Myocyte (in vitro differentiated cells): ENCODE results near the gene STAT3. TPM values are rescaled to one million over a fixed set of nuclear protein-coding genes. Genes with fewer than 3 reads are reported as not detected.
A peak's percentile ranks its signal among the peaks of the same experiment; 100 is the strongest.
"Not testable (repeated sequence)": the region's sequence is repeated elsewhere in the genome, so short reads cannot be mapped to it uniquely, and the experiment has no call there.

Experiments
- DNase-seq: peaks from one replicate; pipeline ENCODE4 v3.0.0-alpha.2; 2012; ENCODE audit warnings: low read depth
- polyA plus RNA-seq: library from polyadenylated mRNA; unstranded; fragments of >200 nt; gene quantifications from one replicate; pipeline ENCODE4 v1.2.1, GENCODE V29; 2012; ENCODE audit warnings: missing spikeins
- total RNA-seq: library from RNA; depleted of rRNA; stranded (reverse); fragments of >200 nt; gene quantifications from 2 replicates; pipeline ENCODE4 v1.2.3, GENCODE V29; 2014

Gene STAT3
- total RNA-seq = 106 and 159 TPM in 2 replicates
- polyA plus RNA-seq = 70.7 TPM

DNA sequence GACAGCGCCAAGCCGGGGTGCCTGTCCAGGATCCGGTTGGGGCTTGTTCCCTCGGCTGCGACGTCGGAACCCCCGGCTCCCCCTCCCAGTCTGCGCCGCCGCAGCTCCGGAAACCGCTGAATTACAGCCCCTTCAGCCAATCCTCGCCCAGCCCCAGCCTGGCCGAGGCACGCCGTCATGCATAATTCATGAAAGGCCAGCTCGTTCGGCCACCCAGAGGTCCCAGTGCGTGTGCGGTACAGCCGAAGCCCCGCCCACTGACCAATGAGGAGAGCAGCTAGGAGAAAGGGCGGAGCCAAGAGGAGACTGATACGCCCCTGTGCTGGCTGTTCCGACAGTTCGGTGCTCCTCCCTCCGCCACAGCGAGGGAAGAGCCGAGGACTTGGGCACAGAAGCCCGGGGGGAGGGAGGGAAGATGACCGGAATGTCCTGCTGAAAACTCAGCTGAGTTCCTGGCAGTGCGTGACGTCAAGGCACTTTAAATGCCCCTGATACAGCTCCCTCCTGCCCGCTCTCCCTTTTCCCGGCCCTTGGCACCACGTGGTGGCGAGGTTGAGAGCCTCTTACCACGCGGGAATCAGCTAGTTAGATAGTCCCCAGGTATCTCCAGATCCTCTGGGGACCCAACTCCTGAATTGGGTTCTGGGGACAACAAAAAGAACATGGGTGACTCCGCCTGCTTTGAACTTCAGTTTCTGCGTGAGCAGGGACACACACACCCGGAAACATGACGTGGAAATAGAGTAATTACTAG, at the start of gene STAT3:
TSS of gene STAT3 (minus strand) at position 62 of the 754 bp plus-strand sequence. CDS start 39,926 bp downstream, outside the sequence.
- peak; percentile 100 for DNase-seq

DNA sequence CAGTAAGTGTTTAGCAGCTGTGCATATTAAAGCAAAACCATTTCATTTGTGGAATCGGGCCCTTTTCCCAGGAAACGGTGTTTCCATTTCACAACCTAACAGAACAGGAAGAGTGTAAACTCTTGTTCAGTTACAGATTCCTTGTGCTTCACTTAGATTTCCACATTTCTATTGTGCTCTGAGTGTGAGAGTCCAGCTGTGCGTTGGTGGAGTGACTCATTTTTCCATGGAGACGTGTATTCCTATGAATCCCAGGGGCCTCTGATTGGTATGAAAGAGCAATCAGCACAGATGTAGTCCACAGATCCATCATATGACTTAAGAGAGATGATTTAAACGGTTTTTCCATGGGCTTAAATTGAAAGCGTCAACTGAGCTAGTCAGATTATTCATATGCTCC, 48.1 kb upstream of the STAT3 start:
- peak; percentile 79 for DNase-seq

DNA sequence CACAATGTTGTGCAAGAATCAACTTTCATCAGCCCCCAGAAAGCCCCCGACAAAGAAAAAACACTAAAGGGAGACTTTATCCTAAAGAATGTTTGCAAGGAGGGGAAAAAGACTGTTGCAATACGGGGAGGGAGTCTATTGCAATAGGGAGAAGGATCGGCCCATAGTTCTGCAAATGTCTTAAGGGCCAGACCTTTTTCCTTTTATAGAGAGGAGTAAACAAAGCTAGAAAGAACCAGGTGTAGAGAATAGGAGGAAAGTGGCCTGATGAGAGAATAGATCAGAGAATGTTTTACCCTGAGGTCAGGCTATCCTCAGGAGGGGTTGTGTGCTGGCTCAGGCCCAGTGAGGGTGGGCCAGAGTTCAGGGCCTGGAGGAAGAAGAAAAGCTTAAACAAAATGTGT, 43.5 kb upstream of the STAT3 start:
- DNase-seq = no peak

DNA sequence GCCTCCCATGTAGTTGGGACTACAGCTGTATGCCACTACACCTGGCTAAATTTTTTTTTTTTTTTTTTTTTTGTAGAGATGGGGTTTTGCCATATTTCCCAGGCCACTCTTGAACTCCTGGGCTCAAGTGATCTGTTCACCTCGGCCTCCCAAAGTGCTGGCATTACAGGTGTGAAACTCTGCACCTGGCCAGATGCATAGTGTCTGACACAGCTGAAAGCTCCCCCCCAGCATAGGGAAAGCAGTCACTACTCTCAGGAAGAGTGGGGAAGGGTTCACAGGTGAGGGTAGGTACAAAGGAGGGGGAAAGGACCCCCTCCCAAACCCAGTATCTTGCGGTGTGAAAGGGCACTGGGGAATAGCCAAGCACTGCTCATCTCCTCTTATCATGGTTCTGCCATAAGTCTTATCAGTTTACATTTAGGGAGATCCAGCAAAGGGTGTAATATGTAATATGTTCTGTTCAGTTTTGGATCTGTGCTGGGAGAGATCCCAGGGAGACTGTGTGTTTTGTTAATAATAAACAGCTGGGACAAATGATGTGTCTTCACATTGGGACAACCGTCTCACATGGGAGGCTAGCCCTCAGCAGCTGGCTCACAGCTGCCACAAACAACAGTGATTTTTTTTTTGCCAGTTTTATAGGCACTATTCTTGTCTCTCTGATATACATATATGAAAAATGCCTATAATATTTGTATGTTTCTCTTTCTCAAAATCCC, 41.6 kb upstream of the STAT3 start:
- DNase-seq = no peak

DNA sequence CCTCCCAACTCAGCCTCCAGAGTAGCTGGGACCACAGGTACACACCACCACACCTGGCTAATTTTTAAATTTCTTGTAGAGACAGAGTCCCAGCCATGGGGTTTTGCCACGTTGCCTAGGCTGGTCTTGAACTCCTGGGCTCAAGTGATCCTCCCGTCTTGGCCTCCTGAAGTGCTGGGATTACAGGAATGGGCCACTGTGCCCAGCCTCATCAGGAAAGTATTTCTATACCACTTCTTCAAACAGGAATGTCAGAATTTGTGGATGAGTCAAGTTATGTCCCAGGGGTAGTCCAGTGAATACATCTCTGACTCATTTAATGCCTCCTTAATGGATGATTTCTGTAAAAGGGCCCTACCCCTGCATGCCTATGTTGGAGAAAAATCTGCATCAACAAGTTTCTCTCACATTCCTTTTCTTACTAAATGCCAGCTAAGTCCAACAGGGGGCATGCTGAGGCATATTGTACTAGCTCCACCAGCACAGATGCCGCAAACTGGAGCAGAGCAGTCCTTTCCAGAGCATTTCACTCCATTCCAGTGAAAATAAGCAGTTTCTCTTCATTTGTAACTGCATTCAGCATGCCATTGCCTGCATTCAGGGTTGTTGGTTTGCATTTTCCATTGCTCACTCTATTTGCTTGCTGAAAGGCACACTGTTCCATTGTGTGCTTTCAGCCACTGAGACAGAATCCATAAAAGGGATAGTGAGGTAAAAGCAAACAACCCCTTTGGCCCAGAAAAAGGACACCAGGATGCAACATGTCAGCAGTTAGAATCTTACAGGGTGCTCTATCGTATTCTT, 40.1 kb upstream of the STAT3 start:
- peak; percentile 84 for DNase-seq

DNA sequence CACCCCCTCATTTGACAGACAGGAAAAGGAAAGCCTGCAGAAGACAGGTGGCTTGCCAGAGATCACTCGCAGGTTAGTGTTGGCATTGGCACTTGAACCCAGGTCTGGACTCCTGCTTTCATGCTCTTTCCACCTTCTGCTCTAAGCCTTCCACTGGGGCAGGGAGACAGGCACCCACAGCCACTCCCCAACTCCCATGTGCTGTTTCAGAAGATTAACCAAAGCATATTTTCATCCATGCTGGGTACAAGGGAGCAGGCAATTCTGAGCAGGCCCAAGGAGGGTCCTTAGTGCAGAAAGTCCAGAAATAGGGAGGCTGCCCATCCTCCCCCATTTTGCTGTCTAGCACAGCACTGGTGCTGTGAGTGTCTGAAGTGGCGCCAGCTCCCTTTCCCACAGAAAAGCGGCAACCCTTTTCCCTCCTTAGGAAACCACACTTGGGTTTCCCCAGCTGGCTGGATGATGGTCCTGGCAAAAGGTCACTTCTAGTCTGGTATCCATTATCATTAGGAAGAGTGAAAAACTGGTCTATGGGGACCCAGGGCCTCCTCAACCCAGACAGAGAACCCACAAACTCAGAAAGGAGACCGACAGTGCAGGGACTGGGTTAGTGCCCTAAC, 36.9 kb upstream of the STAT3 start:
- peak; percentile 66 for DNase-seq

DNA sequence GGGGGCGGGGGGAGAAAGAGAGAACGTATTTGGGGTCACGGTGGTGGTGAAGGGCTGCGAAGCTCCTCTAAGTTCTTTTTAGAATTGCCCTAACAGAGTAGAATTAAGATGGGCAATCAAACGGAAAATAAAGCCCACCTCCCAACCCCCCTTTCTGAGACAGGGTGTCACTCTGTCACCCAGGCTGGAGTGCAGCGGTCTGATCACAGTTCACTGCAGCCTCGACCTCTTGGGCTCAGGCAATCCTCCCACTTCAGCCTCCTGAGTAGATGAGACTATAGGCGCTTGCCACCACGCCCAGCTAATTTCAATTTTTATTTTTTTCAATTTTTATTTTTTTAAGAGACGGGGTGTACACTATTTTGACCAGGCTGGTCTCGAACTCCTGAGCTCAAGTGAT, 35.5 kb upstream of the STAT3 start:
- no peak for DNase-seq

DNA sequence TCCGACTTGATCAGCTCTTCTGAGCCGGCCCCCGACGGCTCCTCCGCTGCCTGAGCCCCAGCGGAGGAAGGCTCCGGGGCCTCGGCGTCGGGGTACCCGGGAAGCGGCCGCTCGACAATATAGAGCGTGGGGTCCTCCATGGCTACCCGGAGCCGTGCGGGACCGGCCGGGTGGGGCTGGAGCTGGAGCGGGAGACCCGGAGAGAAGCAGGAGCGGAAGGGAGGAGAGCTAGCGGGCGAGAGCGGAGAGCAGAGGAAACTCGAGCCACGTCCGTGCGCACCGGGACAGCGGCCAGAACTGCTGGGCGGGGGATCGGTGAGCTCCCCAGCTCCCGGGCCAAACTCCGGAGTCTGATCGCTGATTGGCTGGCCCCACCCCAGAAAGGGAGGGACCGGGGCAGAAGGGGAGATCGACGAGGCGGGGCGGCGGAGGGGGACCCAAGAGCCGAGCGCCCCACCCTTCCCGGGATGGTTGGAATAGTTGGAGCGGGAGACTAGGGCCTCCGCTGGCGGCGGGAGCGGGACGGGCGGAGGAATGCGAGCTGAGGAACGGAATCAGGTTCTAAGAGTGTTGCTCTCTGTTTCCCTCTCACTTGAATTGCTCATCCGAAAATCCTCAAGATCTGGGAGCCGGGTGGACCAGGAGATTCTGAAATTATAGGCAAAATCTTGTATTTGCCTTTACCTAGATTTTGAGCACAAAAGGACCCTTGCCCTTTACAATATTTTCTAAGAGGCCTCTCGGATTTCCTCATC, 34.9 kb upstream of the STAT3 start, which contains the start of gene CAVIN1:
TSS of gene CAVIN1 (minus strand) at position 299 of the 755 bp plus-strand sequence. CDS start at position 140, 159 bp downstream.
- DNase-seq = peak; percentile 100

DNA sequence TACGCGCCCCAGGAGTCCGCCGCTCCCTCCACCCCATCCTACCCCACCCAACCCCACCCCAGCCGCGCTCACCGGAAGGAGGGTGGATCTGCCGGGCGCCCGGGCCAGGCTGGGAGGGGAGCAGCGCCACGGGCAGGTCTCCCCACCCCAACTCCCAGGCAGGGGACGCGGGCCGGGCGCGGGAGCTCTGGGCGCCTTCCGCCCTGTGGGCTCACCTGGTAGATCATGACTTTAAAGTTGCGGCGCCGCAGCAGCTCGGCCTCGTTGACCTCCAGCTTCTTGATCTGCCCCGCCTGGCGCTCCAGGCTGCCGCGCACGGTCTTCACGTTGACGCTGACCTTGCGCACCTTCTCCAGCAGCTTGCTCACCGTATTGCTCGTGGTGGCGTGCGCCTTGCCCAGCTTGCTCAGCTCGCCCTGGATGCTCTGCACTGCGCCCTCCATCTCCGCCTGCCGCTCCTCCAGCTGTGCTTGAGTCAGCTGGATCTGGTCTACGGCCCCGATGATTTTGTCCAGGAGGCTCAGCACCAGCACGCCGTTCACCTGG, 34.2 kb upstream of the STAT3 start:
- DNase-seq = no peak

DNA sequence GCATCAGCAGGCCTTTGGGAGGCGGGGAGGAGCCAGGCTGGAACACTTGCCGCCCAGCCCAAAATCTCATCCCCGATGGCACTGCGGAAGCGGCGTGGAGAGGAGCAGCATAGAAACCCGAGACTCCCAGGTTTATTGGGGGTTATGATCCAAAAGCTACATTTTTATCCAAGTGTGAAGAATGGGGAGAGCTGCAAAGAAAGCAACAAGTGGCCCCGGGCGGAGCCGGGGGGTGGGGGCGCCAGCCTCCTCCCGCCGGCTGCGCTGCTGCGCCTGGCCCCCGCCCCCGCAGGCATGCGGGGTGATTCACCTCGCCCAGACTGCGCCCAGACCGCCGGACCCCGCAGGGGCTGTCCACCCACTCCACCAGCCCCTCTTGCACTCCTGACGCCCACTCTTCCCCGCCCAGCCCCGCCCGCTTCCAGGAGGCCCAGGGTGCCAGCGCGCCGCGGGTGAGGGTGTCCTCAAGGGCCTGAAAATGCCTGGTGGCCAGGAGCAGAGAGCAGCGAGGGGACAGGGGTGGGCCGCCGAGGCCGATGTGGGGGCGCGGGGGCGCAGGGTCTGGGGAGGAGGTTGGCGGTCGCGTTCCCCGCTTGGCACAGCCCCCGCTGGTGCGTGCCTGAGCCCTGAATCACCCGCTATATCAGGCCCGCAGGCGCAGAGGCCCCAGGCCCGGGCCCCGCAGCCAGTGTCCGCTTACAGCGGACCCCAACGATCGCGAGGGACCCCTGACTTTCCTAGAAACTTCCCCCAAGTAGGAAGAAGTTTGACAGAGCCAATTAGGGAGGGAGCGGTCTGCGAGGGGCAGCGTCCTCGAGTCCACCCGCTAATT, 33.5 kb upstream of the STAT3 start:
- DNase-seq = peak; percentile 84

DNA sequence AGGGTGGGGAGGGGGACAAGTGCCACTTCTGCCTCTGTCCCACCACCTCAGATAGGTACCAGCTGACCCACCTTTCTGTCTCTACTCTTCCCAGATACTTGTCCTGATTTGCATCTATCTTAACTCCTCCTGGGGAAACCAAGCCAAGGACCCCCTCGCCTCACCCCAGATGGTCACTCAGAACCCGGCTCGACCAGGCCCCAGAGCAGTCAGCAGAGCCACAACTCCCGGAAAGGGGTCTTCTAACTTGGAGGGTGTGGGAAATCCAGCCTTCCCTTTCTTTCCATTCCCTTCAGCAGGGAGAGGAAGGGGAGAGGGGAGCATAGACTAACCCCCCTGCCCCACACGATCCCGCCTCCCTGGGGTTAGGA, 32.9 kb upstream of the STAT3 start:
- no peak for DNase-seq

DNA sequence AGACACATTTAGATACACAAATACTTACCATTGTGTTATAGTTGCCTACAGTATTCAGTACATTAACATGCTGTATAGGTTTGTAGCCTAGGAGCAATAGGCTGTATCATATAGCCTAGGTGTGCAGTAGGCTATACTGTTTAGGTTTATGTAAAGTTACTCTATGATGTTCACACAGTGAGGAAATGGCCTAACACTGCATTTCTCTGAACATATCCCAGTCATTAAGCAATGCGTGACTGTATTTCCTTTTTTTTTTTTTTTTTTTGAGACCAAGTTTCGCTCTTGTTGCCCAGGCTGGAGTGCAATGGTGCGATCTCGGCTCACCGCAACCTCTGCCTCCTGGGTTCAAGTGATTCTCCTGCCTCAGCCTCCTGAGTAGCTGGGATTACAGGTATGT, 29.7 kb upstream of the STAT3 start:
- DNase-seq = not testable (repeated sequence)

DNA sequence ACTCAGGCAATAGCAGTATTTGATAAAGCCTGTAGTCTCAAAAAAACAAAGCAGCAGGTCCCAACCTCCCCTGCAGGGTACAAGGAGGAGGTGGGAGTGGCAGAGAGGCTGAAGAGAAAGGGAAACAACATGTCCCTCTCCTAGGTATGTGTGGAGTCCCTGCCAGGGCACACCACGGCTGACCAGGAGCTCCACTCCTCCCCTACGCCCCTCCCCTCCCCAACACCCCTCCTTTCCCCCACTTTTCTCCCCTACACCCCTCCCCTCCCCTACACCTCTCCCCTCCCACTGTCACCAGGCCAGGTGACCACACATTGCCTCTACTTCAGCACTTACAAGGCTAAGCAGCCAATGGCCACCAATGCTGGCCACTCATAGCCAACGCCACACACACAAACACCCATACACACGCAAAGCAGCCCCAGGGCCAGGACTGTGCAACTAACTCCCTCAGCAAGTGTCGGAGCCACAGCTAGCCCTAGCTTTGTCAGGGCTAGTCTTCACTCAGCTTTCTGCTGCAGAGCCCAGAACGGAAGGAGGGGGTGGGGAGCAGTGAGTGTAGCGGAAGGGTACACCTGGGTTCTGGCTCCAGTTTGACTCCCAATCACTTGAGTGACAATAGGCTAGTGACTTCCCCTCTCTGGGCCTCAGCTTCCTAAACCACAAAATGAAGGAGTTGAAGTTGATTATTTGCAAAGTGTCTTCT, 26.6 kb upstream of the STAT3 start:
- DNase-seq = no peak

DNA sequence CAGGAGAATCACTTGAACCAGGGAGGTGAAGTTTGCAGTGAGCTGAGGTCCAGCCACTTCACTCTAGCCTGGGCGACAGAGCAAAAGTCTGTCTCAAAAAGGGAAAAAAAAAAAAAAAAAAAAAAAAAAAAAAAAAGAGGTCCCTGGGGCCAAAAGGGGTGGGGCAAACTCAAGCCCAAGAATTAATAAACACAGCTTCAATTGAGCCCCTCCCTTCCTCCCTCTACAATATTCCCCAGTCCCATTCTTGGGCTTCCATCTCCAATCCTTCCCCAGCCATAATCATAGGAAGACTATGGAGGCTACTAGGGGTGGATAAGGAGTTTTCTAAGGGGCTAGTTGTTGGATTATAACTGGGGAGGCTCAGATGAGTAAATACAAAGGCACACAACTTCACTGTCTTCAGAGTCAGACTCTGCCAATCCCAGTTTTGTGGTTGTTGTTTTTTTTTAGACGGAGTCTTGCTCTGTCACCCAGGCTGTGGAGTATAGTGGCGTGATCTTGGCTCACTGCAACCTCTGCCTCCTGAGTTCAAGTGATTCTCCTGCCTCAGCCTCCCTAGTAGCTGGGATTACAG, 25.3 kb upstream of the STAT3 start:
- DNase-seq = no peak

DNA sequence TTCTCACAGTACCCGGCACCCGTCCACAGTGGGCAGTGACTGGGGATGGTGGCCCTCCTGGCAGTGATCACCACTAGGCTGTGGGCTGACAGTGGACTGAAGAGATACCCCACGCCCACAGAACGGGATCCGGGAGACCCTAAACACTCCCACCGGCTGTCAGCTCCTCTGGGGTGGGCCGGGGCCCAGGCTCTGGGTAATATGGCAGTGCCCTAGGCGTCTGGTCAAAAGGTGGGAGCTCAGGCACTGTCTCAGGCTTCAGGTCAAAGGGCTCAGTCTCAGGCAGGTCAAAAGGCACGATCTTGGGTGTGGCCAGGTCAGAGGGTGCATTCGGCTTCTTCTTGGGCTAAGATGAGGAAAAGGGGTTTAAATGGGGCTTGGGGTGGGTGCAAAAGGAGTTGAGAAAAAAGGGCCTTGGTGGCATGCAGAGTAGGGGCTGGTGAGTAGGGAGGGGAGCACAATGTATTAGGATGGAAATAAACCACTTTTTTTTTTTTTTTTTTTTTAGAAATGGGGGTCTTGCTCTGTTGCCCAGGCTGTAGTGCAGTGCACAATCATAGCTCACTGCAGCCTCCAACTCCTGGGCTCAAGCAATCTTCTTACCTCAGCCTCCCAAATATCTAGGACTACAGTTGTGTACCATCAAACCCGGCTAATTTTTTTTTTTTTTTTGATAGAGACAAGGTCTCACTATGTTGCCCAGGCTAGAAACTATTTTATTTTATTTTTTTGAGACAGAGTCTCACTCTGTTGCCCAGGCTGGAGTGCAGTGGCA, 23.9 kb upstream of the STAT3 start:
- no peak for DNase-seq

DNA sequence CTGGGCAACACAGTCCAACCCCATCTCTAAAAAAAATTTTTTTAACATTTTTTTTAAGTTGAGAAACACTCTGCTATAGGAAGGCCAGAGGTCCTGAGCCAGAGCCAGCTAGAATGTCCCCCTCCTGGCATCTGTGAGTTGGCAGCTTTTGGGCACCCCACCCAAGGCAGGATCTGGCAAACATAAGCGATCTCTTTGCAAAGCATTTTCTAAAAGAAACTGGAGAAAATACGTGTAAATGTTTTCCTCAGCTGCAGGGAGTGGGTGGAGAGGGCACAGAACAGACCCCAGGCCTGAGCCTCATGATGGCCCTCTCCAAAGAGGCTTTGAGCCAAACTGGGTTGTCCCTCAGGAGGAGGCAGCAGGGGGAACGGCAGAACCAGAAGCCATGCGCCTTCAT, 23.1 kb upstream of the STAT3 start:
- DNase-seq = no peak

DNA sequence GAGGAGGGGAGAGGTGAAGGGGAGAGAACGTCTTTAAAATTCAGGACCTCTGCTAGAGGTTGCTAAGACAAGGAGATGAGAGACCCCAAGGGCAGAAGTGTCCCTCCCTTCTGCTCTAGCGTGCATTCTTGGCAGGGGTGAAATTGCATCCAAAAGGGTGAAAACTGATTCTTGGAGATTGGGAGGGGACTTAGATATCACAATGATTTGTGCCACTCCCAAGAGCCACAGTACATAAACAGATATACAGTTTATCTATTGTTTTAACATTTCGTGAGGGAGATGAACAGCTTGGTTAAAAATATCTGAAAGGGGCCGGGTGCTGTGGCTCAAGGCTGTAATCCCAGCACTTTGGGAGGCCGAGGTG, 22.1 kb upstream of the STAT3 start:
- DNase-seq = no peak
